Testis (tissue), 3 donors: ENCODE measurements around the gene SPINT2. TPM values are rescaled to one million over a fixed set of nuclear protein-coding genes. Genes with fewer than 3 reads are reported as not detected.

ENCODE experiments used
- DNase-seq: peaks from one replicate; pipeline ENCODE4 v3.0.0-alpha.2; 2019
- H3K27ac ChIP-seq, 2 donors: fragments of 200-600 bp; sonication (generic); one replicate each; pipeline ENCODE4 v1.5.1; 2019
- H3K27me3 ChIP-seq: fragments of 200-600 bp; sonication (generic); one replicate; pipeline ENCODE4 v1.5.1; 2019
- H3K36me3 ChIP-seq: fragments of 200-600 bp; sonication (generic); one replicate; pipeline ENCODE4 v1.5.1; 2017; ENCODE audit warnings: low read depth; ENCODE audit errors: missing control alignments
- H3K4me1 ChIP-seq: fragments of 200-600 bp; sonication (generic); one replicate; pipeline ENCODE4 v1.5.1; 2019
- H3K4me3 ChIP-seq, 2 donors: fragments of 200-600 bp; sonication (generic); one replicate each; pipeline ENCODE4 v1.5.1; 2017 to 2019
- H3K9me3 ChIP-seq: fragments of 200-600 bp; sonication (generic); one replicate; pipeline ENCODE4 v1.5.1; 2017
- CTCF ChIP-seq, 3 experiments: fragments of 450-650 bp in 2 of 3; fragments of 200-600 bp in 1 of 3; sonication (generic) in 1 of 3; IDR thresholded peaks; one replicate each; pipeline ENCODE4 v1.5.1; 2016 to 2019; ENCODE audit warnings: antibody characterized with exemption in 3 of 3, mild to moderate bottlenecking in 2 of 3, moderate library complexity in 1 of 3
- POLR2A ChIP-seq: fragments of 450-650 bp; IDR thresholded peaks from one replicate; pipeline ENCODE4 v1.6.1; 2017; ENCODE audit warnings: antibody characterized with exemption, mild to moderate bottlenecking, moderate library complexity
- WGBS, 2 donors: methylation state at CpG; one replicate each; pipeline ENCODE4 v1.1.5; 2018; 5-methylcytosine and 5-hydroxymethylcytosine counted together
- intact Hi-C: fragments of 100-400 bp; cut with DNase I; formaldehyde crosslinking; loops from one replicate; pipeline ENCODE4 v1.15.1; 2023; ENCODE audit warnings: low total_unique reads
- polyA plus RNA-seq: library from polyadenylated mRNA; stranded (reverse); fragments of 350-450 nt; fragmentation: Illumina TruSeq; extraction: RNeasy Lipid Tissue Mini Kit (QIAGEN cat#74804); gene quantifications from one replicate; pipeline ENCODE4 v1.2.3, GENCODE V29; 2014; ENCODE audit warnings: low read depth, low replicate concordance; ENCODE audit not compliant: insufficient read depth
- total RNA-seq, 2 donors: library from RNA; depleted of rRNA; stranded (reverse); fragments of >200 nt; gene quantifications; one replicate each; pipeline ENCODE4 v1.2.3, GENCODE V29; 2016

Gene SPINT2
- total and polyA plus RNA-seq, 3 donors from 2014 or later, result 372 to 480 (median 389) TPM

- WGBS, 2 donors, result 90 to 94% methylated on average over 6 of the region's 6 CpGs
- no peaks in the 10 kb centered on the region for H3K36me3 ChIP-seq
Measured at GRCh38 chr19:38310986-38311385, 46.6 kb downstream of the SPINT2 start.

GRCh38 chr19:38315657-38316476, 51.5 kb downstream of the SPINT2 start, which contains the start of gene YIF1B:
Gene YIF1B (minus strand): TSS chr19:38315947. CDS start chr19:38315917, 30 bp downstream.
- 0 to 1% methylated on average over 49 to 59 of the region's 64 CpGs for WGBS, 2 donors
- TF ChIP-seq CTCF (IDR thresholded peaks at IDR 0.05), result no peak
- TF ChIP-seq POLR2A, result no peak
- peaks cover 7% of the 10 kb centered on the region for H3K4me1 ChIP-seq

More at GRCh38 chr19:38310986-38311385, 46.6 kb downstream of the SPINT2 start:
- Histone ChIP-seq H3K27me3 (no peaks in the 10 kb centered on the region), H3K4me1 (no peaks in the 10 kb centered on the region), H3K4me3 (no peak overlapping the region), H3K9me3 (no peaks in the 10 kb centered on the region), H3K27ac (no peak overlapping the region)
- DNase-seq, result no peak
- intact Hi-C loops, result no loop called here
- TF ChIP-seq CTCF (IDR thresholded peaks at IDR 0.05) (no peak), POLR2A (no peak)

GRCh38 chr19:38316477-38317067, 52.2 kb downstream of the SPINT2 start:
- no peaks in the 10 kb centered on the region for H3K27me3 ChIP-seq
- DNase-seq, result no peak
- no peaks in the 10 kb centered on the region for H3K9me3 ChIP-seq
- TF ChIP-seq POLR2A (no peak), CTCF (IDR thresholded peaks at IDR 0.05) (no peak)
- WGBS, 2 donors, result 33 to 37% methylated on average over 8 of the region's 8 CpGs
- peak overlapping the region; percentile 85 to 89 for H3K27ac ChIP-seq
- peak overlapping the region; percentile 60 to 63 for H3K4me3 ChIP-seq
- H3K4me1 ChIP-seq, result peaks cover 15% of the 10 kb centered on the region
- intact Hi-C loops, result loop anchor here (5.0 kb wide), 1 partner anchor 54 kb away; the partner anchor contains the start of gene SPINT2
- H3K36me3 ChIP-seq, result no peaks in the 10 kb centered on the region

More at GRCh38 chr19:38315657-38316476, 51.5 kb downstream of the SPINT2 start, which contains the start of gene YIF1B:
- Histone ChIP-seq H3K27me3 (no peaks in the 10 kb centered on the region), H3K9me3 (no peaks in the 10 kb centered on the region), H3K4me3 (peak within 1 kb of the TSS; percentile 60 to 63), H3K36me3 (no peaks in the 10 kb centered on the region), H3K27ac (peak within 1 kb of the TSS; percentile 85 to 89)
- intact Hi-C loops, result loop anchor here (5.0 kb wide), 1 partner anchor 54 kb away; the partner anchor contains the start of gene SPINT2
- DNase-seq, result peak; percentile 98

- WGBS, 2 donors, result 73 to 77% methylated on average over 10 to 11 of the region's 11 CpGs
- Histone ChIP-seq H3K9me3 (no peaks in the 10 kb centered on the region), H3K27me3 (no peaks in the 10 kb centered on the region), H3K36me3 (no peaks in the 10 kb centered on the region), H3K4me1 (peaks cover 20% of the 10 kb centered on the region), H3K27ac (peak overlapping the region in 1 of 2 donors; percentile 89), H3K4me3 (no peak overlapping the region)
- no peak for DNase-seq
- no peak for TF ChIP-seq POLR2A
- intact Hi-C loops, result loop anchor here (5.0 kb wide), 1 partner anchor 55 kb away; the partner anchor contains the start of gene SPINT2
Measured at GRCh38 chr19:38317104-38317612, 52.8 kb downstream of the SPINT2 start.

GRCh38 chr19:38318660-38319059, 54.3 kb downstream of the SPINT2 start:
- no peak for TF ChIP-seq CTCF (IDR thresholded peaks at IDR 0.05)
- TF ChIP-seq POLR2A, result no peak
- Histone ChIP-seq H3K27ac (no peak overlapping the region), H3K36me3 (no peaks in the 10 kb centered on the region), H3K27me3 (no peaks in the 10 kb centered on the region), H3K9me3 (no peaks in the 10 kb centered on the region), H3K4me1 (peaks cover 24% of the 10 kb centered on the region), H3K4me3 (no peak overlapping the region)
- WGBS, 2 donors, result 71 to 80% methylated on average over 6 of the region's 6 CpGs
- intact Hi-C loops, result loop anchor here (5.0 kb wide), 1 partner anchor 56 kb away; the partner anchor contains the start of gene SPINT2
- DNase-seq, result no peak
